Activated T-helper 2 cell treated with anti-CD3 and anti-CD28 coated beads, Interferon-gamma antibody, Interleukin-2, Interleukin-4, amounts not matched to agents 10 μg/mL and 5 μg/mL and 100 μg/mL, durations not matched to agents 14 hours and 24 hours and 36 hours (primary cell): ENCODE measurements around the gene SYTL2. TPM values are rescaled to one million over a fixed set of nuclear protein-coding genes. Genes with fewer than 3 reads are reported as not detected.

Experiments
- DNase-seq: peaks from one replicate; pipeline ENCODE4 v3.0.0; 2021; ENCODE audit warnings: low spot score
- H3K27ac Mint-ChIP-seq: one replicate; pipeline ENCODE4 v1.8.0; 2021; ENCODE audit warnings: mixed read lengths
- H3K27me3 Mint-ChIP-seq: one replicate; pipeline ENCODE4 v1.8.0; 2021; ENCODE audit warnings: low read depth, mixed read lengths
- H3K36me3 Mint-ChIP-seq: one replicate; pipeline ENCODE4 v1.8.0; 2021; ENCODE audit warnings: low read depth, mixed read lengths
- H3K4me1 Mint-ChIP-seq: one replicate; pipeline ENCODE4 v1.8.0; 2021; ENCODE audit warnings: low read depth, mixed read lengths
- H3K4me3 Mint-ChIP-seq: one replicate; pipeline ENCODE4 v1.8.0; 2021; ENCODE audit warnings: low read depth, mild to moderate bottlenecking, moderate library complexity, mixed read lengths
- H3K9me3 Mint-ChIP-seq: one replicate; pipeline ENCODE4 v1.8.0; 2021; ENCODE audit warnings: mixed read lengths
- intact Hi-C: fragments of 100-400 bp; cut with micrococcal nuclease; formaldehyde crosslinking; loops from one replicate; pipeline ENCODE4 v1.15.1; 2023
- total RNA-seq: library from RNA; stranded (reverse); gene quantifications from 2 replicates; pipeline ENCODE4 v1.2.3, GENCODE V29; 2022

Gene SYTL2
- total RNA-seq, 1 donor from 2014 or later, result 16.0 TPM

DNA sequence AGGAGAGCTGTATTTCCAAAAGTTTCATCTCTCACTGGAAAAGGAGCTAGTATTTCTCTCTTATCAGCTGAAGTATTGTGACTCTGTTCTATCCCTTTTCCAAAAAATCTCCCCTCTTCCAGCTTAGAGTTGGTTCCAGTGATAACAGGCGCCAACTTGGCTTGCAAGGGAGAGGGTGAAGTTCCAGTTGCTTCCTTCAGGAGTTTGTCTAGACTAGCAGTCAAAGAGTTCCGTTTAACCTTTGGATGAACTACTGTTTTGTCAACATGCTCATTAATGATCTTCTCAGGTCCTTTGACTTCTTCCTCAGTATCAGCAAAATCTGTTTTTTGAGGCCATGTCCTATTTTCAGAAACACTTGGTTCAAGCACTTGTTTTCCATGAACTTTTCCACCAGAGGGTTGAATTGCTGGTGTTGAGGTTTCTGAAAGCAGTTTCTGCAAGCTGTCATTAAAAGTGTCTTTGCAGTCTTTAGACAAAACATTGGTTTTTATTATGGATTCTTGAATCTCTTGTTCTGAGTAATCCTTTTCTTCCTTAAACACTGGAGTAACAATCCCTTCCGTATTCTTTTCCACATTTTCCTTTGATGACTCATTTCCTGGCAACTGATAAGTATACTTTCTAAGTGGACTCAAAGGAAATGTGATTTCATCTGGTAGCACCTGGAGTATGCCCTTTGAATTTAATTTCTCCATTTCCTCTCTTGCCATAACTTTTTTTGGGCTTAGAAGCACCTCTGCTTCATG is 85.3 kb downstream of the SYTL2 start:
- H3K9me3 Mint-ChIP-seq, result no peaks in the 10 kb centered on the region
- no peak for DNase-seq
- H3K27ac Mint-ChIP-seq, result no peak overlapping the region
- H3K36me3 Mint-ChIP-seq, result peaks cover 37% of the 10 kb centered on the region
- peaks cover 3% of the 10 kb centered on the region for H3K4me1 Mint-ChIP-seq
- no peak overlapping the region for H3K4me3 Mint-ChIP-seq
- intact Hi-C loops, result no loop called here
- peaks cover 6% of the 10 kb centered on the region for H3K27me3 Mint-ChIP-seq

DNA sequence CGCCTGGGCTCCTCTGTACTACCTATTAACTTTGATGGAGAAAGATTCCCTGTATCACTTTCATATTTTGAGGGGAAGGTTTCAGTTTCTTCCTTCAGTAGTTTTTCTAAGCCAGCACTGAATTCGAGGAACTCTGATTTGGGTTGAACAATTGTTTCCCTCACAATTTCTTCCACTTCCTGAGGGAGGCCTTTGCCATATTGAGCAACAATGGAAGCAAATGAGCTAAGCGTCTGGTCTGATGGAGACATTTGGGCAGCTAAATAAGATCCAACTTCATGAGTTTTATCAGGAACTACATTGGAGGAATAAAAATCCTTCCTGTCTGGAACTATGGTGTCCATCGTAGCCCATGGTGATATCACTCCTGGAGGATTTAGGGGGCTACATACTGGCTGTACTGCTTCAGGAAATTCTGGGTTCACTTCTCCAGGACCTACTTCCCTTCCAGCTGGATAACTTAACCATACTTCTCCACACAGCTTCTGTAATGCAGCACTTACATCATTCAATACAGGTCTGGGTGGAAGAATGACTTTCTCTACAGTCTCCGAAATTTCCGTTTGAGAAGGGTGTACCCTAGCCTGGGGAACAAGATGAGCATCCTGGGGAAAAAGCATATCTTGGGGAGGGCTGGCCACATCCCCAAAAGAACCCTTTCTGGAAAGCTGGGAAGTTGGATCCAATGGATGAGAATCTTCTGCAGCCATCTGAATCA is 86.0 kb downstream of the SYTL2 start:
- H3K27ac Mint-ChIP-seq, result no peak overlapping the region

GRCh38 chr11:85723088-85723487 is 87.9 kb downstream of the SYTL2 start:
- peaks cover 20% of the 10 kb centered on the region for H3K36me3 Mint-ChIP-seq

More for the DNA sequence above, 86.0 kb downstream of the SYTL2 start:
- intact Hi-C loops, result no loop called here
- H3K9me3 Mint-ChIP-seq, result no peaks in the 10 kb centered on the region
- H3K4me3 Mint-ChIP-seq, result no peak overlapping the region
- peaks cover 7% of the 10 kb centered on the region for H3K27me3 Mint-ChIP-seq
- peaks cover 3% of the 10 kb centered on the region for H3K4me1 Mint-ChIP-seq
- peaks cover 34% of the 10 kb centered on the region for H3K36me3 Mint-ChIP-seq
- no peak for DNase-seq

GRCh38 chr11:85721191-85721590 is 89.8 kb downstream of the SYTL2 start:
- intact Hi-C loops, result no loop called here
- H3K36me3 Mint-ChIP-seq, result peaks cover 13% of the 10 kb centered on the region

More at GRCh38 chr11:85723088-85723487, 87.9 kb downstream of the SYTL2 start:
- H3K9me3 Mint-ChIP-seq, result no peaks in the 10 kb centered on the region
- no peak for DNase-seq
- intact Hi-C loops, result no loop called here
- H3K4me1 Mint-ChIP-seq, result peaks cover 3% of the 10 kb centered on the region
- no peak overlapping the region for H3K4me3 Mint-ChIP-seq
- no peak overlapping the region for H3K27ac Mint-ChIP-seq
- H3K27me3 Mint-ChIP-seq, result peaks cover 5% of the 10 kb centered on the region

GRCh38 chr11:85718991-85719807 is 91.7 kb downstream of the SYTL2 start:
- H3K36me3 Mint-ChIP-seq, result peaks cover 4% of the 10 kb centered on the region
- peaks cover 5% of the 10 kb centered on the region for H3K27me3 Mint-ChIP-seq
- H3K27ac Mint-ChIP-seq, result no peak overlapping the region
- H3K4me3 Mint-ChIP-seq, result no peak overlapping the region
- intact Hi-C loops, result no loop called here
- H3K9me3 Mint-ChIP-seq, result no peaks in the 10 kb centered on the region
- H3K4me1 Mint-ChIP-seq, result peaks cover 14% of the 10 kb centered on the region
- DNase-seq, result no peak

More at GRCh38 chr11:85721191-85721590, 89.8 kb downstream of the SYTL2 start:
- peaks cover 16% of the 10 kb centered on the region for H3K4me1 Mint-ChIP-seq
- peaks cover 5% of the 10 kb centered on the region for H3K27me3 Mint-ChIP-seq
- H3K4me3 Mint-ChIP-seq, result no peak overlapping the region
- no peak overlapping the region for H3K27ac Mint-ChIP-seq
- DNase-seq, result no peak
- no peaks in the 10 kb centered on the region for H3K9me3 Mint-ChIP-seq

DNA sequence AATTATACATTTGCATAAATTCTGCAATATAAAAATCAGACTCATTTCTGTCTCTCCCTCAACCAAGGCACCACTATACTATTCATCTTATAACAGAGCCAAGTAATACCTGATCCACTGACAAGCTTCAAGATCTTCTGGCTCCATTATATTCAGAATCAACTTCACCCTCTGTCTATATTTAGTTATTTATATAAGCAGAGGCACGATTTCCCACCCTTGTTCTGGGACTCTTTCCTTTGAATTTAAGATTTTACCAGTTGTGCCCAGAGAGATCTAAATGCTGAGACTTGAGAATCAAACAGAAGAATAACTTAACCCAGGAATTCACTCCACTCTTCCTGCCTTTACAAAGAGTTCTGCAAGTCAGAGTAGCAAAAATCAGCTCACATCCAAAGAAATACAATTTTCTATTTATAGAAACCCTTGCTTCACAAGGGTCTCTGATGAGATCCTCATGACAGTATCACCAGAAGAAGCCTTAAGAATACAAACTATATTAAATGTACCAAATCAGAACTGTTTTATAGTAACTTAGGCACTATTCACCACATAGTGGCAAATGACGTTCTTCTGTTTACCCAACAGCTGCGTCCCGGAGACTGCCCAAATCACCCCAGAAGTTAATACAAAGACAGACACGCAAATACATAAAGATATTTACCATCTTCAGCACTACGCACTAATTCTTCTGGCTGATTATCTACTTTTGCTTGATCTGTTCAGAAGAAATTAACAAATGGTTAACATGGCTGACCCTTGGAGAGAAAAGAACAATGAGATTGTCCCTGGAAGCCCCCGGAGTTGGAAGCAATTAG is 92.6 kb downstream of the SYTL2 start:
- intact Hi-C loops, result no loop called here
- DNase-seq, result no peak
- peaks cover 13% of the 10 kb centered on the region for H3K4me1 Mint-ChIP-seq
- H3K36me3 Mint-ChIP-seq, result no peaks in the 10 kb centered on the region
- H3K27me3 Mint-ChIP-seq, result peaks cover 5% of the 10 kb centered on the region
- H3K9me3 Mint-ChIP-seq, result no peaks in the 10 kb centered on the region
- H3K4me3 Mint-ChIP-seq, result no peak overlapping the region
- H3K27ac Mint-ChIP-seq, result no peak overlapping the region

DNA sequence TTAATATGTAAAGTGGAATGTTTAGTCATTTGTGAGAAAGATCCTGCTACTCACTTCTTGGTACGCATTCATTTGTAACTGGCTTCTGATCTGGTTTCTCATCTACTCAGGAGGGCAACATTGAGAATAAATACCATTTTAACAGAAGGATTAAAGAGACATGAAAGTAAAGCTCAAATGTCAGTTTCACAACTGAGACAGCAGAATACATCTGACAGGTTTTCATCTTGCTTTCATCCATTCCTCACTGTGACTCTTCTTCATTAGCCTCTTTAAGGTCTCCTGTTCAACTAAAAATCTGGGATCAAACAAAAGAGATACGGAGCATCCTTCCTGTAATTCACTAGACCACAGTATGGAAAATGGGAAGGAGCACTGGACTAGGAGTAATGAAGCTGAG is 93.5 kb downstream of the SYTL2 start:
- H3K9me3 Mint-ChIP-seq, result no peaks in the 10 kb centered on the region
- peaks cover 5% of the 10 kb centered on the region for H3K27me3 Mint-ChIP-seq
- H3K27ac Mint-ChIP-seq, result no peak overlapping the region
- no peaks in the 10 kb centered on the region for H3K36me3 Mint-ChIP-seq
- intact Hi-C loops, result no loop called here
- no peak for DNase-seq
- H3K4me1 Mint-ChIP-seq, result peaks cover 13% of the 10 kb centered on the region
- no peak overlapping the region for H3K4me3 Mint-ChIP-seq

GRCh38 chr11:85712953-85713352 is 98.0 kb downstream of the SYTL2 start:
- Mint-ChIP-seq H3K27me3 (no peaks in the 10 kb centered on the region), H3K27ac (no peak overlapping the region), H3K9me3 (no peaks in the 10 kb centered on the region), H3K4me1 (peaks cover 16% of the 10 kb centered on the region), H3K4me3 (no peak overlapping the region), H3K36me3 (peaks cover 3% of the 10 kb centered on the region)
- intact Hi-C loops, result no loop called here
- no peak for DNase-seq

- no peak for DNase-seq
- Mint-ChIP-seq H3K4me3 (no peak overlapping the region), H3K9me3 (no peaks in the 10 kb centered on the region), H3K27ac (no peak overlapping the region), H3K27me3 (no peaks in the 10 kb centered on the region), H3K36me3 (peaks cover 12% of the 10 kb centered on the region), H3K4me1 (peaks cover 5% of the 10 kb centered on the region)
- intact Hi-C loops, result no loop called here
These were observed 100.0 kb downstream of the SYTL2 start for GRCh38 chr11:85710917-85711316.

DNA sequence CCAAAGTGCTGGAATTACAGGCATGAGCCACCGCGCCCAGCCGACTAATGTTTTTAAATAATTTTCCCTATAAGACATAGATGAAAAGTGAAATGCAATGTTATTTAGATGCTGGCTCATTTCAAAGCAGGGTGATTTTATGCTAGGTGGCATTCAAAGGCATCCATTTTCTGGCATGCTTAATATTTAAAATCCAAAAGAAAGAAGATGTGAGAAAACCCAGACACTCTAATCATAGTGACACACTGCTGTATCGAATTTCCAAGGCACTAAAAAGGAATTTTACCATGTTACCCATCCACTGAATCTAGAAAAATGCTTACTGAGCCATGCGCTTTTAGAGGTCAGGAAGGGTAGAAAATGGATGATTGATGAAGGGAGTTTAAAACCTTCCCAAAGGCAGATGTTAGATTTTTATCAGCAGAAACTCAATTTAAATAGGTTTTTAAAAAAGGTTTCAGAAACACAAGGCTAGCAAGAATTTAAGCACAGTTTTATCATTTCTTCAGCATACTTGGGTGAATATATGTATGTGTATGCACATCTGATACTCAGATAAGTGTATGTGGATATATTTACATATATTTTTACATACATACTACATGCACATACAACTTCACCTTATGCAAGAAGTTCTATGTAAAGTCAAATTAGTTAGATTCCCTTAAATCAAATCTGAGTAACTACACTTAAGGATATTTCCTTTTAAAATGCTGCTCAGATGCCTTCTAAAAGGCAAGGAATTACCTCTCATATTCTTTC is 100.8 kb downstream of the SYTL2 start:
- H3K4me3 Mint-ChIP-seq, result no peak overlapping the region
- no peaks in the 10 kb centered on the region for H3K27me3 Mint-ChIP-seq
- H3K27ac Mint-ChIP-seq, result no peak overlapping the region
- intact Hi-C loops, result no loop called here
- peaks cover 15% of the 10 kb centered on the region for H3K36me3 Mint-ChIP-seq
- DNase-seq, result no peak
- no peaks in the 10 kb centered on the region for H3K9me3 Mint-ChIP-seq
- peaks cover 5% of the 10 kb centered on the region for H3K4me1 Mint-ChIP-seq

GRCh38 chr11:85705800-85706199 is 105.1 kb downstream of the SYTL2 start:
- peaks cover 11% of the 10 kb centered on the region for H3K9me3 Mint-ChIP-seq
- H3K4me1 Mint-ChIP-seq, result peaks cover 5% of the 10 kb centered on the region
- peaks cover 34% of the 10 kb centered on the region for H3K36me3 Mint-ChIP-seq
- no peak overlapping the region for H3K4me3 Mint-ChIP-seq
- peaks cover 2% of the 10 kb centered on the region for H3K27me3 Mint-ChIP-seq
- DNase-seq, result no peak
- intact Hi-C loops, result no loop called here
- H3K27ac Mint-ChIP-seq, result no peak overlapping the region
